Measurements from ENCODE around the gene NACAD. TPM values are rescaled to one million over a fixed set of nuclear protein-coding genes. Genes with fewer than 3 reads are reported as not detected.

NACAD gene
- total RNA-seq, result 0.33 and 0.93 TPM in 2 replicates

GRCh38 chr7:45088821-45089340 lies at the start of gene NACAD:
Gene NACAD (minus strand): TSS chr7:45088969. CDS start chr7:45088894, 75 bp downstream.
- H3K4me1 Mint-ChIP-seq, result peaks cover 9% of the 10 kb centered on the region
- TF ChIP-seq CTCF (IDR thresholded peaks at IDR 0.05), result no peak
- DNase-seq (no peak), ATAC-seq (ENCODE audit: low read depth) (peak; percentile 69)
- H3K27ac Mint-ChIP-seq, result no peak within 1 kb of the TSS
- peaks cover 2% of the 10 kb centered on the region for H3K36me3 Mint-ChIP-seq (ENCODE audit: low read depth)
- CTCF ChIA-PET, result no interaction called here
- H3K27me3 Mint-ChIP-seq, result peaks cover 11% of the 10 kb centered on the region
- POLR2A ChIA-PET, result interaction anchor here (0.7 to 1.4 kb wide), 3 partner anchors 23 to 341 kb away, joined by 3 read pairs; partner anchors contain the start of gene TBRG4
- peak within 1 kb of the TSS; percentile 78 for H3K4me3 Mint-ChIP-seq
- H3K9me3 Mint-ChIP-seq, result peaks cover 8% of the 10 kb centered on the region
- intact Hi-C loops (cut with micrococcal nuclease), result no loop called here

GRCh38 chr7:45136106-45137060 lies 47.6 kb upstream of the NACAD start:
- H3K27ac Mint-ChIP-seq, result no peak overlapping the region
- no peaks in the 10 kb centered on the region for H3K9me3 Mint-ChIP-seq
- ChIA-PET CTCF (interaction anchor here (0.6 to 4.6 kb wide), 30 partner anchors 8 to 889 kb away, joined by 3 to 100 read pairs (median 4); partner anchors contain the start of genes H2AZ2, TBRG4 and TMED4), POLR2A (interaction anchor here (0.8 to 1.4 kb wide), 8 partner anchors 136 to 386 kb away, joined by 3 to 5 read pairs (median 3); partner anchors contain the start of genes H2AZ2 and MYO1G)
- H3K4me1 Mint-ChIP-seq, result peaks cover 11% of the 10 kb centered on the region
- no peaks in the 10 kb centered on the region for H3K27me3 Mint-ChIP-seq
- DNase-seq (no peak), ATAC-seq (ENCODE audit: low read depth) (peak; percentile 92)
- TF ChIP-seq CTCF (IDR thresholded peaks at IDR 0.05), result no peak
- H3K36me3 Mint-ChIP-seq (ENCODE audit: low read depth), result no peaks in the 10 kb centered on the region
- intact Hi-C loops (cut with micrococcal nuclease), result loop anchor here (1.0 to 2.0 kb wide), 8 partner anchors 25 to 548 kb away; partner anchors contain the start of genes H2AZ2 and TBRG4
- H3K4me3 Mint-ChIP-seq, result no peak overlapping the region

- no peak for DNase-seq
- Mint-ChIP-seq H3K36me3 (ENCODE audit: low read depth) (no peaks in the 10 kb centered on the region), H3K4me3 (no peak overlapping the region), H3K27ac (no peak overlapping the region), H3K27me3 (no peaks in the 10 kb centered on the region), H3K9me3 (no peaks in the 10 kb centered on the region), H3K4me1 (peaks cover 4% of the 10 kb centered on the region)
- ATAC-seq (ENCODE audit: low read depth), result no peak
- intact Hi-C loops (cut with micrococcal nuclease), result no loop called here
- ChIA-PET CTCF (interaction anchor here (0.9 to 4.6 kb wide), 2 partner anchors 161 to 277 kb away, joined by 3 to 100 read pairs; no protein-coding TSS in a partner anchor), POLR2A (no interaction called here)
- no peak for TF ChIP-seq CTCF (IDR thresholded peaks at IDR 0.05)
Measured at GRCh38 chr7:45133877-45134276, 45.1 kb upstream of the NACAD start.

GRCh38 chr7:45133352-45133751 lies 44.6 kb upstream of the NACAD start:
- Mint-ChIP-seq H3K4me3 (no peak overlapping the region), H3K27ac (no peak overlapping the region), H3K4me1 (peaks cover 4% of the 10 kb centered on the region), H3K27me3 (no peaks in the 10 kb centered on the region), H3K36me3 (ENCODE audit: low read depth) (no peaks in the 10 kb centered on the region), H3K9me3 (no peaks in the 10 kb centered on the region)
- no peak for TF ChIP-seq CTCF (IDR thresholded peaks at IDR 0.05)
- ATAC-seq (ENCODE audit: low read depth), result no peak
- POLR2A ChIA-PET, result no interaction called here
- CTCF ChIA-PET, result interaction anchor here (0.9 kb wide), 1 partner anchor 276 kb away, joined by 3 read pairs; no protein-coding TSS in a partner anchor
- intact Hi-C loops (cut with micrococcal nuclease), result no loop called here
- no peak for DNase-seq
